GM19463 (cell line): ENCODE measurements around the gene AIM2.
"Not testable (repeated sequence)": the region's sequence is repeated elsewhere in the genome, so short reads cannot be mapped to it uniquely, and the experiment has no call there.

Experiments used
- ATAC-seq: cut with Tn5 transposase; IDR thresholded peaks from one replicate; pipeline ENCODE4 v1.9.1; 2021; ENCODE audit warnings: mild to moderate bottlenecking, moderate library complexity; ENCODE audit not compliant: unreplicated experiment

The AIM2 gene

DNA sequence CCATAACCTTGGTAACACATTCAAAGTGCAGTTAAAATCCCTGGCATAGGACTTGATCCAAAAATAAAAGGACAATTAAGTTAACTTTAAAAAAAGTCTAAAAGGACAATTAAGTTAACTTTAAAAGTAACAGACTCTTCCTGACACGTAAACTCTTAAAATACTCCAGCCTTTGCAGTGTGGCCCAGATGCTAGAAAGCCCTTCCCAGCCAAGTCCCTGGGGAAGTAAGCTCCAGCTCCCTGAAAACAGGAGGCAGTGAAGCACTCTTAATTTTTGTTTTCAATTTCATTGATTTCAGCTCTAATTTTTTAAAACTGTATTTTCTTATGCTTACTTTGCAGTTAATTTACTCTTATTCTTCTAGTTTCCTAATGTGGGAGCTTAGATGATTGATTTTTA lies 5.1 kb upstream of the AIM2 start:
- no peak for ATAC-seq

DNA sequence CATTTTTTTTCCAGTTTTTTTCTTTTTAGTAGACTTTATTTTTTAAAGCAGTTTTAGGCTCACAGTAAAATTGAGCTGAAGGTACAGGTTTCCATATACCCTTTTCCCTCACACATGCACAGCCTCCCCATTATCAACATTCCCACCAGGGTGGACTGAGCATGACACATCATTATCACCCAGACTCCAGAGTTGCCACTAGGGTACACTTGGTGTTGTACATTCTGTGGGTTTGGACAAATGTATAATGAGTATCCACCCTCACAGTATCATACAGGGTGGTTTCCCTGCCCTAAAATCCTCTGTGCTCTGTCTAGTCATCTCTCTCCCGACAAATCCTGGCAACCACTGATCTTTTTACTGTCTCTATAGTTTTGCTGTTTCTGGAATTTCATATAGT lies 3.0 kb upstream of the AIM2 start:
- no peak for ATAC-seq

GRCh38 chr1:159077120-159077961 lies 775 bp upstream of the AIM2 start:
- peak; percentile 62 for ATAC-seq

DNA sequence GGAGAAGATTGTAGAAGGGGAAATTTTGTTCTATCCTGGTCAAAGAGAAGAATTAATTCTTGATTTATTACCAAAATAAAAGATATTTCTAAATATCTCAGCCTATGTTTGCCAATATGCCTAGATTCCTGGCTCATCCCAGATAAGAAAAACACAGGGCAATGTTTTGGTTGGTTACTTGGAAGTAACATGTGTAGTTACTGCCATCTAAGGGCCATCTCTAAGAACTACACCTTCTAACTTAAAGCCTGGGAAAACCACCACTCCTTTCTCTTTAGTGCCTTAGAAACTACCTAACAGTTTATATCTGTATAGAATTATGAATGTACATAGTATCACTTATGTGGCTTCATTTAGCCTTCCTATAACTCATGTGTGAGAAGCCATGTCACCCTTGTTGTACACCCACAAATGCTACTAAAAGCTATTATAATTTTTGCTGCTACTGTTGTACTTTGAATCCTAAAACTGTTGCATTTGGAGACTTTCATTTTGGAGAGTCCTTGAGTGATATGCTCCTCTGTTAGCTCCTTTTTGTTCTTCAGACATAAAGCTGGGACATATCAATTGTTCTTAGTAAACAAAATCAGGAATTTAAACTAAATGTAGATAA lies 4.5 kb downstream of the AIM2 start:
- no peak for ATAC-seq

GRCh38 chr1:159068886-159069285 lies 7.7 kb downstream of the AIM2 start:
- no peak for ATAC-seq

GRCh38 chr1:159067699-159068621 lies 8.6 kb downstream of the AIM2 start:
- ATAC-seq: peak; percentile 77

- ATAC-seq: no peak
These were observed 10.5 kb downstream of the AIM2 start for GRCh38 chr1:159066108-159066507.

GRCh38 chr1:159065106-159065505 lies 11.5 kb downstream of the AIM2 start:
- ATAC-seq: no peak

DNA sequence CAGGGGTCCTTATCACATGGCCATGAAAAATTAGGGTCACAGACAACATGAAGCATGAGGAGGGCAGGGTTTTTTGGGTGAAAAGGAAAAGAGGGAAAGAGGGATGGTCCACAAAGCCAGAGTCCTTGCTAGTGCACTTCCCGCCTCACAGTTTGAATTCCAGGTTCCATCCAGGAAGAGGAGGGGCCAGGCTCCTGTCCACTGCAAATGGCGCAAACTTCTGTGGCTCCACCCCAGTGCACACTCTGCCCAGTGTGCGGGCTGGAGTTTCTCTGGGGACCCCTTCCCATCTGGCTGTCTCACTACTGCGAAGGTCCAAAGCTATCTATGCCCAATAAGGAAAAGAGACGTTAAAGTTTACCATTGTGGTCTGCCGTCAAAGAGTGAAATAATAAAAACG lies 17.8 kb downstream of the AIM2 start:
- ATAC-seq: no peak

- no peak for ATAC-seq
These were observed 20.4 kb downstream of the AIM2 start for GRCh38 chr1:159056069-159056698.

- no peak for ATAC-seq
These were observed 21.4 kb downstream of the AIM2 start for GRCh38 chr1:159055181-159055641.

GRCh38 chr1:159054427-159054826 lies 22.1 kb downstream of the AIM2 start:
- ATAC-seq: no peak

- no peak for ATAC-seq
These were observed 25.1 kb downstream of the AIM2 start for GRCh38 chr1:159051436-159051835.

DNA sequence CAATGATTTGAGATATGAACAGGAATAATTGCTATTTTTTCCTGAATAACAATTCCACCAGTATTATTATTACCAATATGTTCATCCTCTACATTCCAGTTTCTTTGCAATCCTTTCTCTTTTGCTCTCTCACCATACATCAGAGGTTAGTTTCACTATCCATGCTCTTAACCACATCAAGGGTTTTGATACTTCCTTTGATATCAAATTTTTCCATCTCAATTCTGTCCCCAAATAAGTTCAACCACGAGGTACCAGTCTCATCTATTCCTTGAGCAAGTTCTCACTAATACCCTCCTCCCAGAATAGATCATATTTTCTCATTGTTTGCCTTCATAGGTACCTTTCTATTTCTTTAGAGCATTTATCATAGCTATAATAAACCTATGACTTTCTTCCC lies 30.1 kb downstream of the AIM2 start:
- ATAC-seq: not testable (repeated sequence)

DNA sequence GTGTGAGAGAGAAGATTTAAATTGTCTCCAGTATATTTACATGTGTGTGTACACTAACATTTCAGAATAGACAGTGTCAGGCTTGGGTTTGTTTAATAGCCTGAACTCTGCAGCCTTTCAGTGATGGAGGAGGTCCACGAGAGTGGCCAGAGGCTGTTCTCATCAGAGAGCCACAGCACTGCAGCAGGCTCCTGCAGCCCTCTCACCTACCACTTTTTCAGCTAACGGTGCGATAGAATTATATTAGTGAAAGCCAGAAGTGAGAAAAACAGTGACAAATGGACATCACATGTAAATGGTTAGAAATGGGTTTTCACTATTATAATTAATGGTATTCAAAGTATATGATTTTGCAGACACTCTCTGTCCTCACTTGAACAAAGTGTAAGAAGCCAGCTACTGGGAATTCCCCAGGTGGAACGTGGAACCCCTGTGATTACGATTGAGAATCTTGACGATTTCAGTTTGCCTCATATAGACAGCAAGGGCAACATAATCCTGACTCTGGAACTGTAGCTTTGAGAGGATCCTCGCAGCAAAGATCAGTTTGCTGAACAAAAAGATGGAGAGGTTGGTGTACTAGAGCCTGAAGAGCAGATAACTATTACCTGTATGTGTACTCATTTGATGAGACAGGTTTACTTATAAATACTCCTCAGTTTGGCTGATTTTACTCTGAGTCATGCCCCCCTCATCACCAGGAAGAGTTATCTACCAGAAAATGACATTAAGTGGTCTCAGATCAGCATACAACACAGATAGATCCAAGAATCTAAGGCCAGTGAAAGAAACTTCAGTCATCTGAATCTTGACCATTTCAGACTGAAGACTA lies 35.5 kb downstream of the AIM2 start:
- ATAC-seq: no peak

GRCh38 chr1:159040206-159040605 lies 36.4 kb downstream of the AIM2 start:
- no peak for ATAC-seq

DNA sequence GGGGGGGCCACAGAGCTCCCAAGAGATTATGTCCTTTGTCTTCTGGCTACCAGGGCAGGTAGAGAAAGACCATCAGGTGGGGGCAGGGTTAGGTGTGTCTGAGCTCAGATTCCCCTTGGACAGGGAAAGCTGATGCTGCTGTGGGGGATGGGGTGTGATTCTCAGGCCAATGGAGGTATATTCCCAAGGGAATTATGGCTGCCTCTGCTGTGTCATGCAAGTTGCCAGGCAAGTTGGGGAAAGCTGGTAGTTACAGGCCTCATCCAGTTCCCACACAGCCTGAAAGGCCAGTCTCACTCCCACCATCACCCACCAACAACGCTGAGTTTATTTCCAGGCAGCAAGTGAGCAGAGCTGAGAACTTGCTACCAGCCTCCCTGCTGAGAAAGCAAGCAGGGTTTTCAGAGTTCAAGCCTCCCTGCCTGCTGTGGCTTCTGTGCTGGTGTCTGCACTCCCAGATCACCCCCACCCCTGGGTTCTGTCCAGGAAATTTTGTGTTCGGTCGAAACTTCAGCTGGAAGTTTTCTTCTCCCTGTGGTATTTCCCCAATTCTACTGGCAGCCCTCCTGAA lies 45.6 kb downstream of the AIM2 start:
- ATAC-seq: no peak

GRCh38 chr1:159030311-159030710 lies 46.3 kb downstream of the AIM2 start:
- no peak for ATAC-seq

DNA sequence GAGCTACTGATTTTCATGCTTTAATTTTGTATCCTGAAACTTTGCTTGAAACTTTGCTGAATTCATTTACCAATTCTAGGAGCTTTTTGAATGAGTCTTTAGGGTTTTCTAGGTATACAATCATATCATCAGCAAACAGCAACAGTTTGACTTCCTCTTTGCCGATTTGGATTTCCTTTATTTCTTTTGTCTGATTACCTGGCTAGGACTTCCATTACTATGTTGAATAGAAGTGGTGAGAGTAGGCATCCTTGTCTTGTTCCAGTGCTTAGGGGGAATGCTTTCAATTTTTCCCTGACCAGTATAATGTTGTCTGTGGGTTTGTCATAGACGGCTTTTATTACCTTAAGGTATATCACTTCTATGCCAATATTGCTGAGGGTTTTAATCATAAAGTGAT lies 49.7 kb downstream of the AIM2 start:
- not testable (repeated sequence) for ATAC-seq

DNA sequence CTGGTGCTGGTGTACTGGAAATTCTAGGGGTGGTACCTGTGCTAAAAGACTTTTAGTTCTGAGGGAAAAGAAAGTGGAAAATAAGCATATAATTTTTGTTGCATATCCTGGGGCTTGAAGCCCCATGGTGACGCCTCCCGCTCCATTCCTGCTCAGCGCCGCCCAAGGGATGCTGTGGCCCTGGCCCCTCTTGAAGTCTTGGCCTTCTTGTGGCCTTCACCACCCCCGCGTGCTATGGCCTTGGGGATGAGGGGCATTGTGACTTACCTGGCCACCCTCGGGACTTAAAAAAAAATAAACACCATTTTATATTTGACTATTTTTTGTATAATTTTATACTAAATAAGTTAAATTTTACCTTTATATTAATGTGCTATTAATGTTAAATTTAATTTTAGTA lies 51.5 kb downstream of the AIM2 start:
- ATAC-seq: no peak
